Epithelial cell of proximal tubule (primary cell): ENCODE measurements around the gene HDAC4. TPM values are rescaled to one million over a fixed set of nuclear protein-coding genes. Genes with fewer than 3 reads are reported as not detected.

ENCODE experiments used
- DNase-seq: peaks from one replicate; pipeline ENCODE4 v3.0.0-alpha.2; 2011; ENCODE audit warnings: low read depth
- H3K4me3 ChIP-seq: 2 replicates; pipeline ENCODE4 v1.5.1; 2011; ENCODE audit warnings: low read depth, mild to moderate bottlenecking, low read length
- total RNA-seq: library from RNA; depleted of rRNA; stranded (reverse); fragments of >200 nt; gene quantifications from 2 replicates; pipeline ENCODE4 v1.2.3, GENCODE V29; 2015
- TF ChIP-seq, protein P1 (sequence below): conservative IDR thresholded peaks from 2 replicates; pipeline ENCODE4 v1.5.1; 2012; ENCODE audit warnings: low read depth, mild to moderate bottlenecking, low read length

The HDAC4 gene
- total RNA-seq, 1 donor from 2014 or later = 23.2 TPM

GRCh38 chr2:239167011-239167673, 233.7 kb downstream of the HDAC4 start:
- no peak overlapping the region for H3K4me3 ChIP-seq
- TF ChIP-seq, protein P1, sequence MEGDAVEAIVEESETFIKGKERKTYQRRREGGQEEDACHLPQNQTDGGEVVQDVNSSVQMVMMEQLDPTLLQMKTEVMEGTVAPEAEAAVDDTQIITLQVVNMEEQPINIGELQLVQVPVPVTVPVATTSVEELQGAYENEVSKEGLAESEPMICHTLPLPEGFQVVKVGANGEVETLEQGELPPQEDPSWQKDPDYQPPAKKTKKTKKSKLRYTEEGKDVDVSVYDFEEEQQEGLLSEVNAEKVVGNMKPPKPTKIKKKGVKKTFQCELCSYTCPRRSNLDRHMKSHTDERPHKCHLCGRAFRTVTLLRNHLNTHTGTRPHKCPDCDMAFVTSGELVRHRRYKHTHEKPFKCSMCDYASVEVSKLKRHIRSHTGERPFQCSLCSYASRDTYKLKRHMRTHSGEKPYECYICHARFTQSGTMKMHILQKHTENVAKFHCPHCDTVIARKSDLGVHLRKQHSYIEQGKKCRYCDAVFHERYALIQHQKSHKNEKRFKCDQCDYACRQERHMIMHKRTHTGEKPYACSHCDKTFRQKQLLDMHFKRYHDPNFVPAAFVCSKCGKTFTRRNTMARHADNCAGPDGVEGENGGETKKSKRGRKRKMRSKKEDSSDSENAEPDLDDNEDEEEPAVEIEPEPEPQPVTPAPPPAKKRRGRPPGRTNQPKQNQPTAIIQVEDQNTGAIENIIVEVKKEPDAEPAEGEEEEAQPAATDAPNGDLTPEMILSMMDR = no peak
- DNase-seq = no peak

GRCh38 chr2:239166201-239166834, 234.5 kb downstream of the HDAC4 start:
- DNase-seq = no peak
- no peak overlapping the region for H3K4me3 ChIP-seq
- TF ChIP-seq, protein P1 = no peak

DNA sequence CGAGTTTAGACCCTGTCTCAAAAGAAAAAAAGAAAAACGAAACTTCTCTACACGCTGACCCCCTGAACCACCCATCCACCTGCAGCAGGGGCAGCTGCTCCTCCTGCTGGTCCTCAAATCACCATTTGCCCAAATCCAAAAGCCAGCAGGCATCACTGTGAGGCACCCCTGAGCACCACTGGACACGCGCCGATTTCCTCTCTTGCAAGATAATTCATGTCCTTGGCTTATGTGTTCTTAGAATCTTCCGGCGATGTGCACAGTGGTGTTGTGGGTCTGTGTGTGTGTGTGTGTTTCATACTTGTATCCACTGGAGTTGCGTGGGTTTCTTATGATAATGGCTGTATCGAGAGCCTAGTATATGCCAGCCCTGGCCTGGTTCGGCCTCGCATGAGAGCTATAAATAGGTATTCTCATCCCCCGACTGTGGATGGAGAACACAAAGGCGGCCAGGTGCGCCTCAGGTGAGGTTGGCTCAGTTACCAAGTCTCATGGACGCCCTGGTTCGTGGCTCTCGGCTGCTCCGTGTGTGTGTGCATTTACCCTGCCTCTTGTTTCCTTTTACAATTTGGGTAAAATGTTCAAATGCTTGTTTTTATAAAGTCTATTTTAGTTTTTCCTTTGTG, 235.5 kb downstream of the HDAC4 start:
- TF ChIP-seq, protein P1 = no peak
- no peak for DNase-seq
- H3K4me3 ChIP-seq = no peak overlapping the region

- TF ChIP-seq, protein P1 = no peak
- no peak overlapping the region for H3K4me3 ChIP-seq
- DNase-seq = no peak
Observed at GRCh38 chr2:239164335-239164871, 236.4 kb downstream of the HDAC4 start.

DNA sequence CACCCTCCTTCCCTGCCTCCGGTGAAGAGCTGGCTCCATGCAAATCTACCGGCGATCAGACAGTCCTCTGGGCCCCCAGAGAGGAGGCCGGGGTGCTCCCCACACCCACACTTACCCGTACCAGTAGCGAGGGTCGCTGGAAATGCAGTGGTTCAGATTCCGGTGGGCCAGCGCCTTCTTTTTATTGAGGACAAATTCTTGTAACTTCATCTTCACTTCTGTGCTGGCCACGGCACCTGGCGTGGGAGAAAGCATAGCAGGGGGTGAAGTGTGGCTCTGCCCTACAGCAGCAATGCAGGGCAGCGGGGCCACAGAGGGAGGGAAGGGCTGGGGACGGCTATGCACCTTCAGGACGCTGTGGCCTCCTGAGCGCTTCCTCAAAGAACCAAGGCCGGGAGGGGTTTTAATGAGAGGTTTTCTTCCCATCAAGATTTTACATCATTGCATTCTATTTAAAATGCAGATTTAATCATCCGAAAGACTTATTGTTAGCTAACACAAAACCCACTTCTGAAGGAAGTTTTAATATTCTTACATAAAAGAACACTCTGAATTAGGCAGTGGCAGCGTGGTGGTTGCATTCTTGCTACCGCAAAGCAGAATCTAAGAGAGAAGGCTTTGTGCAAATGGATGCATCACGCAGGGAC, 237.0 kb downstream of the HDAC4 start:
- no peak for DNase-seq
- TF ChIP-seq, protein P1 = no peak
- H3K4me3 ChIP-seq = no peak overlapping the region

DNA sequence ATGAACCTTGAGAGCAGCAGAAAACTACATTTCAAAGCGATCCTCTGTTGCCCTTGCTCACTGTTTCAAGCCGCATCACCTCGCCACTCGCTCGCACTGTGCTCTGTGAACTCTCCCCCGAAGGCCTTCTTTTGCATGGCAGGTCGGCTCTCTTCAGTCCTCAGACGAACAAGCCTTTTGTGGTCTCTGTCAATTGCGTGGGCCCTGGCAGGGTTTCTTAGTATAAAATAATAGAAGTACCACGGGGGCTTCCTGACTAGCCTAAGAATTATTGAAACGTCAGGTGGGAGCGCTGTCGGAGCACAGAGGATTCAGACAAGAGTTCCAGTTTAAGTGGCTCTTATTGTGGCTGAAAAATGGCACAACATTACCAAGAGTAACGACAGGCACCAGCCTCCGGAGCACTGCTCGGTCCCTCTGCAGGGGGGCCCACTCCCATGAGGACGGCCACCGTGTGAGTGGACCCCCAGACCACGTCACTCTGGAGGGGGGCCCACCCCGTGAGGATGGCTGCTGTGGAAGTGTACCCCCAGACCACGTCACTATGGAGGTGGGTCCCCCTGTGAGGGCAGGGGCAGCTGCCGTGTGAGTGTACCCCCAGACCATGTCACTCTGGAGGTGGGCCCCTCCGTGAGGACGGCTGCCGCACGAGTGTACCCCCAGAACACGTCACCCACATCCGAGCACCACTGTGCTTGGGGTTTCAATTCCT, 237.7 kb downstream of the HDAC4 start:
- no peak for DNase-seq

More for the DNA sequence above, 237.7 kb downstream of the HDAC4 start:
- no peak overlapping the region for H3K4me3 ChIP-seq
- TF ChIP-seq, protein P1 = no peak
